GM23338 (cell line): Measurements from ENCODE around the gene SGSM1. TPM values are rescaled to one million over a fixed set of nuclear protein-coding genes. Genes with fewer than 3 reads are reported as not detected.

Experiments used
- ATAC-seq: fragments of 200-7000 bp; cut with Tn5 transposase; 3 replicates; pipeline ENCODE4 v1.9.1; 2020
- DNase-seq: peaks from one replicate; pipeline ENCODE4 v3.0.0-alpha.2; 2015; ENCODE audit warnings: low spot score
- H2AFZ ChIP-seq: fragments of 200-600 bp; sonication (generic); 2 replicates; pipeline ENCODE4 v1.8.0; 2016; ENCODE audit warnings: antibody characterized with exemption, mild to moderate bottlenecking, moderate library complexity
- H3F3A ChIP-seq: fragments of 200-600 bp; sonication (generic); replicated peaks from 2 replicates; pipeline ENCODE4 v1.8.0; 2017; ENCODE audit warnings: antibody characterized with exemption, mixed run types, low read depth
- H3K27ac ChIP-seq: fragments of 200-600 bp; sonication (generic); 2 replicates; pipeline ENCODE4 v1.6.1; 2016; ENCODE audit warnings: low read depth
- H3K27me3 ChIP-seq: fragments of 200-600 bp; sonication (generic); 2 replicates; pipeline ENCODE4 v1.8.0; 2016; ENCODE audit warnings: mild to moderate bottlenecking, mixed run types, moderate library complexity; ENCODE audit not compliant: insufficient read depth
- H3K36me3 ChIP-seq: fragments of 200-600 bp; sonication (generic); 2 replicates; pipeline ENCODE4 v1.8.0; 2016; ENCODE audit warnings: mild to moderate bottlenecking; ENCODE audit not compliant: insufficient read depth
- H3K4me1 ChIP-seq: fragments of 200-600 bp; sonication (generic); 2 replicates; pipeline ENCODE4 v1.8.0; 2016; ENCODE audit warnings: mild to moderate bottlenecking, moderate library complexity; ENCODE audit not compliant: insufficient read depth
- H3K4me2 ChIP-seq: fragments of 200-600 bp; sonication (generic); 2 replicates; pipeline ENCODE4 v1.7.1; 2017; ENCODE audit warnings: mixed run types
- H3K4me3 ChIP-seq: fragments of 200-600 bp; sonication (generic); 2 replicates; pipeline ENCODE4 v1.6.1; 2016; ENCODE audit warnings: mixed run types
- H3K79me2 ChIP-seq: fragments of 200-600 bp; sonication (generic); replicated peaks from 2 replicates; pipeline ENCODE4 v1.8.0; 2017; ENCODE audit warnings: mild to moderate bottlenecking; ENCODE audit not compliant: insufficient read depth
- H3K9me2 ChIP-seq: fragments of 200-600 bp; sonication (generic); 2 replicates; pipeline ENCODE4 v1.8.0; 2017; ENCODE audit not compliant: insufficient read depth
- H4K20me1 ChIP-seq: fragments of 200-600 bp; sonication (generic); replicated peaks from 2 replicates; pipeline ENCODE4 v1.8.0; 2017; ENCODE audit warnings: mild to moderate bottlenecking; ENCODE audit not compliant: insufficient read depth
- H3K27ac Mint-ChIP-seq: 2 replicates; pipeline ENCODE4 v1.8.0; 2020; ENCODE audit warnings: inconsistent platforms, mild to moderate bottlenecking, moderate library complexity, mixed read lengths
- H3K27me3 Mint-ChIP-seq: 3 replicates; pipeline ENCODE4 v1.8.0; 2022; ENCODE audit warnings: low read depth, mild to moderate bottlenecking, moderate library complexity, mixed read lengths, inconsistent platforms; ENCODE audit not compliant: insufficient read depth, poor library complexity
- H3K36me3 Mint-ChIP-seq: 3 replicates; pipeline ENCODE4 v1.8.0; 2021; ENCODE audit warnings: low read depth, mild to moderate bottlenecking, inconsistent platforms, moderate library complexity, mixed read lengths
- H3K4me1 Mint-ChIP-seq: 3 replicates; pipeline ENCODE4 v1.8.0; 2020; ENCODE audit warnings: mild to moderate bottlenecking, inconsistent platforms, mixed read lengths
- H3K4me3 Mint-ChIP-seq: 3 replicates; pipeline ENCODE4 v1.8.0; 2021; ENCODE audit warnings: moderate library complexity, mild to moderate bottlenecking, inconsistent platforms, mixed read lengths
- H3K9me3 Mint-ChIP-seq: 3 replicates; pipeline ENCODE4 v1.8.0; 2020; ENCODE audit warnings: moderate library complexity, mild to moderate bottlenecking, inconsistent platforms, mixed read lengths
- CREB1 ChIP-seq: fragments of 250-450 bp; sonication (Bioruptor Pico); IDR thresholded peaks from 2 replicates; pipeline ENCODE4 v1.5.0; 2020; ENCODE audit warnings: low read depth, mild to moderate bottlenecking, moderate library complexity
- EZH2phosphoT487 ChIP-seq: fragments of 200-600 bp; sonication (generic); IDR thresholded peaks from one replicate; pipeline ENCODE4 v1.8.1; 2018; ENCODE audit warnings: antibody characterized with exemption; ENCODE audit not compliant: unreplicated experiment
- JUNB ChIP-seq: IDR thresholded peaks from one replicate; pipeline ENCODE4 v1.6.1; 2016; ENCODE audit warnings: antibody characterized with exemption; ENCODE audit not compliant: unreplicated experiment
- NANOG ChIP-seq: IDR thresholded peaks from 2 replicates; pipeline ENCODE4 v1.6.1; 2016; ENCODE audit warnings: antibody characterized with exemption, borderline replicate concordance
- POLR2AphosphoS5 ChIP-seq: IDR thresholded peaks from 2 replicates; pipeline ENCODE4 v1.6.1; 2016; ENCODE audit warnings: antibody characterized with exemption, low read depth
- STAT1 ChIP-seq: IDR thresholded peaks from one replicate; pipeline ENCODE4 v1.6.1; 2016; ENCODE audit warnings: antibody characterized with exemption; ENCODE audit not compliant: unreplicated experiment
- ZNF114 ChIP-seq: fragments of 250-450 bp; sonication (Bioruptor Pico); IDR thresholded peaks from 2 replicates; pipeline ENCODE4 v1.5.0; 2020; ENCODE audit warnings: mild to moderate bottlenecking, moderate library complexity
- ZNF331 ChIP-seq: fragments of 250-450 bp; sonication (Bioruptor Pico); IDR thresholded peaks from 2 replicates; pipeline ENCODE4 v1.5.0; 2020; ENCODE audit warnings: low read depth, mild to moderate bottlenecking, moderate library complexity
- polyA plus RNA-seq: library from polyadenylated mRNA; unstranded; fragments of >200 nt; fragmentation: Nextera tagmentation; extraction: Ambion mirVana; gene quantifications from 2 replicates; pipeline ENCODE4 v1.2.1, GENCODE V29; 2016
- total RNA-seq: library from RNA; depleted of rRNA; stranded (reverse); fragments of >200 nt; shearing (Covaris generic); gene quantifications from 2 replicates; pipeline ENCODE4 v1.2.3, GENCODE V29; 2014
- TF ChIP-seq, protein P1 (sequence below): fragments of 250-450 bp; sonication (Bioruptor Pico); IDR thresholded peaks from 2 replicates; pipeline ENCODE4 v1.5.0; 2020; ENCODE audit warnings: mild to moderate bottlenecking, moderate library complexity

The SGSM1 gene
- total and polyA plus RNA-seq, 2 experiments from 2014 or later, result 4.7 to 5.4 TPM

DNA sequence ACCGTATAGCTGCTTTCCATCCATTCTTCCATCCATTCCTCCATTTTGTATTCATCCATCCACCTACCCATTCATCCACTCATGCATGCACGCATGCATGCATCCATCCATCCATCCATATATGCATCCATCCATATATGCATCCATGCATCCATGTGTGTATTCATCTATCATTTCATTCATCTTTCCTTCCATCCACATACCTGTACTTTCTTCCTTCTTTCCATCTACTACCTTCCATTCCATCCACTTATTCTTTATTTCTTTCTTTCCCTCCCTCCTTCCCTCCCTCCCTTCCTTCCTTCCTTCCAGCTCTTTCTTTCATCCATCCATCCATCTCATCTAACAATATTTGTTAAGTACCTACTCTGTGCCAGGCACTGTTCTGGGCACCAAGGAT is 166.4 kb downstream of the SGSM1 start:
- H3K27me3 Mint-ChIP-seq, result peaks cover 11% of the 10 kb centered on the region
- H3K9me3 Mint-ChIP-seq, result no peaks in the 10 kb centered on the region; the same call in 2 of the 3 replicates
- no peak overlapping the region for H3K4me3 Mint-ChIP-seq

More for the DNA sequence above, 166.4 kb downstream of the SGSM1 start:
- DNase-seq (no peak), ATAC-seq (no peak)
- peaks cover 49% of the 10 kb centered on the region for H3K4me1 Mint-ChIP-seq
- no peaks in the 10 kb centered on the region for H3K27me3 ChIP-seq
- peaks cover 39% of the 10 kb centered on the region for H3K4me1 ChIP-seq
- no peak overlapping the region for H3K27ac Mint-ChIP-seq
- 0 out of 2 replicates have a peak, but pooled peaks cover under 1% of the 10 kb centered on the region for H3F3A ChIP-seq
- no peak overlapping the region for H2AFZ ChIP-seq
- H3K79me2 ChIP-seq, result peaks cover 21% of the 10 kb centered on the region
- no peak overlapping the region; the same call in 1 of the 2 replicates for H3K27ac ChIP-seq
- H3K4me2 ChIP-seq, result no peak overlapping the region
- TF ChIP-seq EZH2phosphoT487 (no peak), NANOG (no peak), ZNF331 (CRISPR knock-in tag) (no peak), ZNF114 (CRISPR knock-in tag) (no peak), CREB1 (CRISPR knock-in tag) (no peak), JUNB (no peak), STAT1 (no peak), POLR2AphosphoS5 (no peak)
- TF ChIP-seq, protein P1, sequence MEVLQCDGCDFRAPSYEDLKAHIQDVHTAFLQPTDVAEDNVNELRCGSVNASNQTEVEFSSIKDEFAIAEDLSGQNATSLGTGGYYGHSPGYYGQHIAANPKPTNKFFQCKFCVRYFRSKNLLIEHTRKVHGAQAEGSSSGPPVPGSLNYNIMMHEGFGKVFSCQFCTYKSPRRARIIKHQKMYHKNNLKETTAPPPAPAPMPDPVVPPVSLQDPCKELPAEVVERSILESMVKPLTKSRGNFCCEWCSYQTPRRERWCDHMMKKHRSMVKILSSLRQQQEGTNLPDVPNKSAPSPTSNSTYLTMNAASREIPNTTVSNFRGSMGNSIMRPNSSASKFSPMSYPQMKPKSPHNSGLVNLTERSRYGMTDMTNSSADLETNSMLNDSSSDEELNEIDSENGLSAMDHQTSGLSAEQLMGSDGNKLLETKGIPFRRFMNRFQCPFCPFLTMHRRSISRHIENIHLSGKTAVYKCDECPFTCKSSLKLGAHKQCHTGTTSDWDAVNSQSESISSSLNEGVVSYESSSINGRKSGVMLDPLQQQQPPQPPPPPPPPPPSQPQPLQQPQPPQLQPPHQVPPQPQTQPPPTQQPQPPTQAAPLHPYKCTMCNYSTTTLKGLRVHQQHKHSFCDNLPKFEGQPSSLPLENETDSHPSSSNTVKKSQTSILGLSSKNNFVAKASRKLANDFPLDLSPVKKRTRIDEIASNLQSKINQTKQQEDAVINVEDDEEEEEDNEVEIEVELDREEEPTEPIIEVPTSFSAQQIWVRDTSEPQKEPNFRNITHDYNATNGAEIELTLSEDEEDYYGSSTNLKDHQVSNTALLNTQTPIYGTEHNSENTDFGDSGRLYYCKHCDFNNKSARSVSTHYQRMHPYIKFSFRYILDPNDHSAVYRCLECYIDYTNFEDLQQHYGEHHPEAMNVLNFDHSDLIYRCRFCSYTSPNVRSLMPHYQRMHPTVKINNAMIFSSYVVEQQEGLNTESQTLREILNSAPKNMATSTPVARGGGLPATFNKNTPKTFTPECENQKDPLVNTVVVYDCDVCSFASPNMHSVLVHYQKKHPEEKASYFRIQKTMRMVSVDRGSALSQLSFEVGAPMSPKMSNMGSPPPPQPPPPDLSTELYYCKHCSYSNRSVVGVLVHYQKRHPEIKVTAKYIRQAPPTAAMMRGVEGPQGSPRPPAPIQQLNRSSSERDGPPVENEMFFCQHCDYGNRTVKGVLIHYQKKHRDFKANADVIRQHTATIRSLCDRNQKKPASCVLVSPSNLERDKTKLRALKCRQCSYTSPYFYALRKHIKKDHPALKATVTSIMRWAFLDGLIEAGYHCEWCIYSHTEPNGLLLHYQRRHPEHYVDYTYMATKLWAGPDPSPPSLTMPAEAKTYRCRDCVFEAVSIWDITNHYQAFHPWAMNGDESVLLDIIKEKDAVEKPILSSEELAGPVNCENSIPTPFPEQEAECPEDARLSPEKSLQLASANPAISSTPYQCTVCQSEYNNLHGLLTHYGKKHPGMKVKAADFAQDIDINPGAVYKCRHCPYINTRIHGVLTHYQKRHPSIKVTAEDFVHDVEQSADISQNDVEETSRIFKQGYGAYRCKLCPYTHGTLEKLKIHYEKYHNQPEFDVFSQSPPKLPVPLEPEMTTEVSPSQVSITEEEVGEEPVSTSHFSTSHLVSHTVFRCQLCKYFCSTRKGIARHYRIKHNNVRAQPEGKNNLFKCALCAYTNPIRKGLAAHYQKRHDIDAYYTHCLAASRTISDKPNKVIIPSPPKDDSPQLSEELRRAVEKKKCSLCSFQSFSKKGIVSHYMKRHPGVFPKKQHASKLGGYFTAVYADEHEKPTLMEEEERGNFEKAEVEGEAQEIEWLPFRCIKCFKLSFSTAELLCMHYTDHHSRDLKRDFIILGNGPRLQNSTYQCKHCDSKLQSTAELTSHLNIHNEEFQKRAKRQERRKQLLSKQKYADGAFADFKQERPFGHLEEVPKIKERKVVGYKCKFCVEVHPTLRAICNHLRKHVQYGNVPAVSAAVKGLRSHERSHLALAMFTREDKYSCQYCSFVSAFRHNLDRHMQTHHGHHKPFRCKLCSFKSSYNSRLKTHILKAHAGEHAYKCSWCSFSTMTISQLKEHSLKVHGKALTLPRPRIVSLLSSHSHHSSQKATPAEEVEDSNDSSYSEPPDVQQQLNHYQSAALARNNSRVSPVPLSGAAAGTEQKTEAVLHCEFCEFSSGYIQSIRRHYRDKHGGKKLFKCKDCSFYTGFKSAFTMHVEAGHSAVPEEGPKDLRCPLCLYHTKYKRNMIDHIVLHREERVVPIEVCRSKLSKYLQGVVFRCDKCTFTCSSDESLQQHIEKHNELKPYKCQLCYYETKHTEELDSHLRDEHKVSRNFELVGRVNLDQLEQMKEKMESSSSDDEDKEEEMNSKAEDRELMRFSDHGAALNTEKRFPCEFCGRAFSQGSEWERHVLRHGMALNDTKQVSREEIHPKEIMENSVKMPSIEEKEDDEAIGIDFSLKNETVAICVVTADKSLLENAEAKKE (CRISPR knock-in tag), result no peak
- peaks cover 3% of the 10 kb centered on the region; the same call in 2 of the 3 replicates for H3K36me3 Mint-ChIP-seq
- H3K36me3 ChIP-seq, result no peaks in the 10 kb centered on the region
- H4K20me1 ChIP-seq, result 0 out of 2 replicates have a peak, but pooled peaks cover 2% of the 10 kb centered on the region
- H3K9me2 ChIP-seq, result no peaks in the 10 kb centered on the region
- no peak overlapping the region for H3K4me3 ChIP-seq
